DND-41 (cell line): ENCODE data around the gene IQSEC1.

Source experiments
- ATAC-seq: fragments of 200-7000 bp; cut with Tn5 transposase; 3 replicates; pipeline ENCODE4 v1.9.1; 2021; ENCODE audit warnings: low read depth; ENCODE audit not compliant: insufficient read depth
- DNase-seq: peaks from one replicate; pipeline ENCODE4 v3.0.0-alpha.2; 2020
- H2AFZ ChIP-seq: 2 replicates; pipeline ENCODE4 v1.6.0; 2012; ENCODE audit warnings: low read depth, low read length
- H3K27ac ChIP-seq: 2 replicates; pipeline ENCODE4 v1.5.1; 2012; ENCODE audit warnings: low read length, inconsistent platforms
- H3K27me3 ChIP-seq: fragments of 200-600 bp; sonication (generic); 2 replicates; pipeline ENCODE4 v1.6.0; 2012; ENCODE audit warnings: low read length, mild to moderate bottlenecking, inconsistent platforms; ENCODE audit not compliant: insufficient read depth, poor library complexity
- H3K36me3 ChIP-seq: 2 replicates; pipeline ENCODE4 v1.5.1; 2012; ENCODE audit warnings: low read length, inconsistent platforms; ENCODE audit not compliant: insufficient read depth
- H3K4me1 ChIP-seq: 2 replicates; pipeline ENCODE4 v1.5.1; 2012; ENCODE audit warnings: mild to moderate bottlenecking, low read length; ENCODE audit not compliant: insufficient read depth
- H3K4me2 ChIP-seq: 2 replicates; pipeline ENCODE4 v1.6.0; 2012; ENCODE audit warnings: mild to moderate bottlenecking, moderate library complexity, low read length, inconsistent platforms; ENCODE audit not compliant: insufficient read depth
- H3K4me3 ChIP-seq, 2 experiments: fragments of 200-600 bp in 1 of 2; shearing (Covaris generic) in 1 of 2; 2 replicates each; pipeline ENCODE4 v1.5.1; 2012 to 2016; ENCODE audit warnings: inconsistent platforms in 2 of 2, low read length in 2 of 2, mild to moderate bottlenecking in 2 of 2, low read depth in 1 of 2, moderate library complexity in 1 of 2
- H3K79me2 ChIP-seq: 2 replicates; pipeline ENCODE4 v1.6.0; 2012; ENCODE audit warnings: low read length, inconsistent platforms; ENCODE audit not compliant: insufficient read depth
- H3K9ac ChIP-seq: 2 replicates; pipeline ENCODE4 v1.6.0; 2012; ENCODE audit warnings: low read depth, mild to moderate bottlenecking, inconsistent platforms, low read length, moderate library complexity
- H3K9me3 ChIP-seq: 2 replicates; pipeline ENCODE4 v1.5.1; 2012; ENCODE audit warnings: low read length, moderate library complexity, mild to moderate bottlenecking, inconsistent platforms; ENCODE audit not compliant: insufficient read depth, severe bottlenecking
- H4K20me1 ChIP-seq: 2 replicates; pipeline ENCODE4 v1.6.0; 2012; ENCODE audit warnings: low read length; ENCODE audit not compliant: insufficient read depth
- EZH2 ChIP-seq: IDR thresholded peaks from 3 replicates; pipeline ENCODE4 v1.6.1; 2012; ENCODE audit warnings: borderline replicate concordance, low read depth, mild to moderate bottlenecking, moderate library complexity, low read length, inconsistent platforms; ENCODE audit not compliant: severe bottlenecking
- TF ChIP-seq, protein P1 (sequence below): IDR thresholded peaks from 2 replicates; pipeline ENCODE4 v1.5.1; 2012; ENCODE audit warnings: borderline replicate concordance, low read length, moderate library complexity, mild to moderate bottlenecking; ENCODE audit not compliant: poor library complexity, severe bottlenecking; ENCODE audit errors: extremely low read depth

IQSEC1 gene

DNA sequence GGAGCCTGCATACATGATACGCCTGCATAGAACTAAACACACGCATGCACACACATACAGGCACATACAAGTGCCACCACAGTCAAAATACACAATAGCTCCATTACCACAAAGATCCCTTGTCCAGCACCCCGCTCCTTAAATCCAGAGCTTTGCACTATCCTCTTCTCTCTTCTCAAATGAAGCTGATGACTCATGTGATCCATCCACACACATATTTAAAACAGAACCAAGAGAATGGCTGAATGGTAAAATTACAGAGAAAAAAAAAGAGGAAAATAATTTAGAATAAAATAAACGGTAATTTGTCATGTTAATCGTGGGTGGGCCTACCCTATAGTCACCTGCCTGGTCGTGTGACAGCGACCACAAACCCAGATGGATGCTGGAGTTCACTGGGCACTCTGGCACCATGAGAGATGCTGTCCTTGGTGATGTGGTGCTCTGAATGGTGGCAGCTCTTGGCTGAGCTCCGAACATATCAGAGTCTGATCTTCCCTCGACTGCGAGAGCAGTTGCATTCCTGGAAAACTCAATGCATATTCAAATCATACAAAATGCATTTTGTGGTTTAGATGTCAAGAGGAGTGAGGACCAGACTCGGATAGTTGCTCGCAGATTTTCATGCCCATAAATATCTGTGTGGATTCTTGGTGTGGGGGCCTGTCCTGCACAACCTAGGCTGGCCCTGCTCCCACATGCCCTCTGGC lies 8.9 kb downstream of the IQSEC1 start:
- Histone ChIP-seq H3K4me3 (no peak overlapping the region), H3K27me3 (no peaks in the 10 kb centered on the region), H3K79me2 (no peaks in the 10 kb centered on the region), H3K4me1 (peaks cover 42% of the 10 kb centered on the region), H4K20me1 (no peaks in the 10 kb centered on the region), H2AFZ (no peak overlapping the region), H3K36me3 (no peaks in the 10 kb centered on the region), H3K4me2 (no peak overlapping the region), H3K9ac (no peak overlapping the region), H3K9me3 (no peaks in the 10 kb centered on the region), H3K27ac (no peak overlapping the region)
- DNase-seq (no peak), ATAC-seq (no peak)
- no peak for TF ChIP-seq EZH2
- TF ChIP-seq, protein P1, sequence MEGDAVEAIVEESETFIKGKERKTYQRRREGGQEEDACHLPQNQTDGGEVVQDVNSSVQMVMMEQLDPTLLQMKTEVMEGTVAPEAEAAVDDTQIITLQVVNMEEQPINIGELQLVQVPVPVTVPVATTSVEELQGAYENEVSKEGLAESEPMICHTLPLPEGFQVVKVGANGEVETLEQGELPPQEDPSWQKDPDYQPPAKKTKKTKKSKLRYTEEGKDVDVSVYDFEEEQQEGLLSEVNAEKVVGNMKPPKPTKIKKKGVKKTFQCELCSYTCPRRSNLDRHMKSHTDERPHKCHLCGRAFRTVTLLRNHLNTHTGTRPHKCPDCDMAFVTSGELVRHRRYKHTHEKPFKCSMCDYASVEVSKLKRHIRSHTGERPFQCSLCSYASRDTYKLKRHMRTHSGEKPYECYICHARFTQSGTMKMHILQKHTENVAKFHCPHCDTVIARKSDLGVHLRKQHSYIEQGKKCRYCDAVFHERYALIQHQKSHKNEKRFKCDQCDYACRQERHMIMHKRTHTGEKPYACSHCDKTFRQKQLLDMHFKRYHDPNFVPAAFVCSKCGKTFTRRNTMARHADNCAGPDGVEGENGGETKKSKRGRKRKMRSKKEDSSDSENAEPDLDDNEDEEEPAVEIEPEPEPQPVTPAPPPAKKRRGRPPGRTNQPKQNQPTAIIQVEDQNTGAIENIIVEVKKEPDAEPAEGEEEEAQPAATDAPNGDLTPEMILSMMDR = no peak

DNA sequence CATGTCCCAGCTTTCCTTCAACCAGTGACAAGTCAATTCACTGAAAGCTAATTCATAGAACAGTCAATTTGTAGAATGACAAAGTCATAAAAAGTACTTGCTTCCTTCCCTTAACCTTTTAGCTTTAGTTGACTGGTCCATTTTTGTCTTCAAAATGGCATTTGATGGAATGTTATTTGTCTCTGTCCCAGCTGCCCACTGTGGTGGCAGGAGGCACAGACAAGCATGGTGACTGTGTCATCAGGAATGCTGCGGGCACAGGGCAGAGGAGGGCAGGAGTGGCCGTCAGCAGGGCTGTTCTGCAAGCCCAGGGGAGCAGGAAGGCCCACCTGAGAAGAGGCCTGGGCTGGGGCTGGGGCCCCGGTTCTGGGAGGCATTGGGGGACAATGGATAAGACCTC lies 10.0 kb downstream of the IQSEC1 start:
- no peaks in the 10 kb centered on the region for H3K9me3 ChIP-seq
- H3K27me3 ChIP-seq = no peaks in the 10 kb centered on the region
- 0 out of 2 replicates have a peak overlapping the region, but pooled peaks have one; percentile 11 for H3K27ac ChIP-seq
- TF ChIP-seq, protein P1 = no peak
- TF ChIP-seq EZH2 = no peak
- H4K20me1 ChIP-seq = no peaks in the 10 kb centered on the region
- no peak overlapping the region for H3K4me2 ChIP-seq
- H3K79me2 ChIP-seq = no peaks in the 10 kb centered on the region
- H3K4me1 ChIP-seq = peaks cover 35% of the 10 kb centered on the region
- DNase-seq (no peak), ATAC-seq (no peak)
- H2AFZ ChIP-seq = no peak overlapping the region
- H3K36me3 ChIP-seq = no peaks in the 10 kb centered on the region
- no peak overlapping the region for H3K9ac ChIP-seq
- no peak overlapping the region for H3K4me3 ChIP-seq

DNA sequence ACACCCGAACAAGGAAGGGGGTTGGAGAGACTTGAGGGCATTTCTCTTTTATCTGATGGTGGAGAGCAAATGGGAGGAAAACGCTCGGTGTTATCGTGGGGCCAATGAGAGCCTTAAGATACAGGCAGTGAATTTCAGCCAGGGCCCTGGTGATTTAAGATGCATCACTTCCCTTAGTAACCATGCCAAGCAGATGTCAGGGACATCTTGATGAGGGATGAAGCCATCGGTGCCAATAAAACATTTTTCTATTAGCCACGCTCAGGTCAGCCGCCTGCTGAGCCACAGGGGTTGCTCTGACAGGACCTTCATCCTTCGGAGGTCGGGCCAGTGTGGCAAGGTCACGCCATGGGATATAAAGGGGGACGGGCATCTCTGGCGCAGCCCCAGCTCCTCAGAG lies 10.6 kb downstream of the IQSEC1 start:
- no peaks in the 10 kb centered on the region for H3K27me3 ChIP-seq
- no peak overlapping the region for H3K4me2 ChIP-seq
- DNase-seq (no peak), ATAC-seq (no peak)
- H4K20me1 ChIP-seq = no peaks in the 10 kb centered on the region
- no peaks in the 10 kb centered on the region for H3K9me3 ChIP-seq
- H3K36me3 ChIP-seq = no peaks in the 10 kb centered on the region
- no peak for TF ChIP-seq EZH2
- TF ChIP-seq, protein P1 = no peak
- no peak overlapping the region for H3K9ac ChIP-seq
- H3K4me1 ChIP-seq = peaks cover 30% of the 10 kb centered on the region
- no peak overlapping the region for H3K4me3 ChIP-seq
- no peak overlapping the region for H2AFZ ChIP-seq
- H3K27ac ChIP-seq = no peak overlapping the region
- no peaks in the 10 kb centered on the region for H3K79me2 ChIP-seq
